HG03439 (cell line): ENCODE results near the gene TMEM132D.
"Not testable (repeated sequence)": the region's sequence is repeated elsewhere in the genome, so short reads cannot be mapped to it uniquely, and the experiment has no call there.

Source experiments
- ATAC-seq: cut with Tn5 transposase; IDR thresholded peaks from one replicate; pipeline ENCODE4 v1.9.1; 2021; ENCODE audit warnings: mild to moderate bottlenecking, moderate library complexity; ENCODE audit not compliant: unreplicated experiment

Gene TMEM132D

GRCh38 chr12:129903956-129904829 is at the start of gene TMEM132D:
TSS of gene TMEM132D (minus strand) at chr12:129904025.
- no peak for ATAC-seq

DNA sequence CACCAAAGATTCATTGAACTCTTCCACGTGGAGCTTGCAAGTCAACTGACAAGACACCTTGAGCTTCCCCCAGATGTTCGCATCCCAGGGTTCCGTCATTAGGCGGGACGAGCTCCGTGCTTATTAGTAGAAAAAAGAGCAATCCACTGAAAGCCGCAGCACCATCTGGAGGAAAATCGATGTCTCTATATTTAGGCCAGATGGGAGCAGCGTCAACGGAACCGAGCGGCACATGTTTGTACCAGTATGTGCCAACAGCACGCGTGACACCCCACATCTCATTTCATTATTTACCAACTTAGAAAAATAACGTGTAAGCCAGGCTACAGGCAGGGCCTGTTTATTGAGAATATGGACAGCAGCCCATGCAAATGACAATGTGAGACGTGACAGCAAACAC is 45.8 kb upstream of the TMEM132D start:
- no peak for ATAC-seq

GRCh38 chr12:129941618-129942017 is 37.8 kb upstream of the TMEM132D start:
- no peak for ATAC-seq

- no peak for ATAC-seq
Observed at GRCh38 chr12:129938089-129938488, 34.3 kb upstream of the TMEM132D start.

- no peak for ATAC-seq
Observed at GRCh38 chr12:129937426-129937825, 33.6 kb upstream of the TMEM132D start.

DNA sequence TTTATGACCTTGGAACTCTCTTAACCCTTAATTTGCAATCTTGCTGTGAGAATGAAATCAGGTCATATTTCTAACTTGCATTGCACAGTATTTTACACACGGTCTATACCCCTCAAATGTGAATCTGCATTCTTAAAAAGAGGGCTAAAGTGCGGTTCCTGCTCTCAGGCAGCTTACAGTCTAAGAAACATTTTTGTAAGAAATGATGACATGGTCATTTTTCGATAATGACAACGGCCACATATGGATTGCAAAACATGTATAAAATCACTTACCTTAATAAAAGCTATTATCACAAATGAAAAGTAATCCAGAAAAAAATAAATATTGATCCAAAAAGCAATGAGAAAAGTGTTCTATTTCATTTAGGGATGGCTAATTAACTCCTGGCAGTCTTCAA is 24.8 kb upstream of the TMEM132D start:
- no peak for ATAC-seq

- no peak for ATAC-seq
Observed at GRCh38 chr12:129927316-129927900, 23.6 kb upstream of the TMEM132D start.

DNA sequence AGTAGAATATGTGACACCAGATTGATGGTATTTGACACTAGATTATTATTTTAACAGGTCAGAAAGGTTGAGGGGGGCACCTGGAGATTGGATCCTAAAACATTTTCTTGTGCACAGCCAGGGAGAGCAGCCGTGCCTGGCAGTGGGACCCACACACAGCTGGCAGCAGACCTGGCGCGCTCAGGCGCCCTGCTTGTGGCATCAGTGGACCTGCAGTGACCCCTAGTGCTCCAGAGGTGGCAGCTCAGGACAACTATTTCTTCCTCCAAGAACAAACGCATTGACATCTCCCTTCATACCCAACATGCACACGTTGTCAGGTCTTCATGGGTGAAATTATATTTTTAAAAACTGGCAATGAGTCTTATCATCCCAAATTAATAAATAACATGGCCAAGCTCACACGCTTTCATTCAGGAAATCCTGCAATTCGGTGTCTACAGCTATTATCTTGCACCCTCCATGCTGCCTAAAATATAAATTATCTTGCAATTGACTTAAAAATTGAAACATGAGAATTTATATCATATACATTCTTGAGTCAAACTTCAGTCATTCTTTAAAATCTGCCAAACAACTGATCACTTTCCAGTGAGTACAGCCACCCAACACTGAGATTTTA is 7.7 kb upstream of the TMEM132D start:
- no peak for ATAC-seq

DNA sequence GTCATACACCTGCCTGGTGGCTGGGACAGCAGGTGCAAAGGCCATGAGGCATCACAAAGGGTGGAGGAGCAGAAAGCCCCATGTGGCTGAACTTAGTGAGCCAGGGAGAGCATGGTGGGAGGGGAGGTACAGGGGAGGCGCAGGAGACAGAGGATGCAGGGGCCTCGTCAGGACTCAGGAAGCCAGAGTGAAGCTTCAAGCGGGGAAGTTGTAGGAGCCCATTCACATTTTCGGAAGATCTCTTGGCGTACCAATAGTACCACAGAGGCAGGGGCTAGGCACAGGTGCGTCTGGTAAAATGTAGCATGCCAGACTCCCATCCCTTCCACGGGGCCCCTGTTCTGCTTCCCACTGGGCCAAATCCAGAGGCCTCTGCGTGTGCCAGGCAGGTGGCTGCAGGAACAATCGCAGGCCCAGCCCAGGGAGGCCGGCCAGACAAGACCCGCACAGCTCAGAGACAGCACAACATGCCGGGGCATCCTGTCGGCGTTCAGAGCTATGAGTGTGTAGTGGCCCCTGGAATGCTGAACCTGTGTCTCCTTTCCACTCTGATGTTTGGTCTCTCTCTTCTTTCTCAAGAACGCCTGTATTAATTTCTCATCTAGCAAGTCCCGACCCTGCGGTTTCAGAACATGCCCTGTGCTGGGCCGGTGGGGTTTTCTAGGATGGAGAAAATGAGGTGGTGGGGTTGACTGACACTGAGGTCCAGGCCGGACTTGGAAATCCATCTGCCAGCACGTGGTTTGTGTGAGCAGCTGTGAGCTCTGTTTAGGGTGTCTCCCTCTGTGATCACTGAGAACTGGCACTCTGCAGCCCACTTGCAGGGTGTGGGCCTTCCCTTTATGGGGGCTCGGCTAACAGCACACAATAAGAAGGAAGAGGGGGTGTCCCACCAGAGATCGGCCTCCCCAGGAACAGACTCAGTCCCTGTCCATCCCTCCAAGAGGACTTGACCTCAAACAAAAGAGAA is 5.5 kb upstream of the TMEM132D start:
- no peak for ATAC-seq

- ATAC-seq = no peak
Observed at GRCh38 chr12:129903092-129903945, 506 bp downstream of the TMEM132D start.

- ATAC-seq = no peak
Observed at GRCh38 chr12:129902371-129903091, 1.3 kb downstream of the TMEM132D start.

DNA sequence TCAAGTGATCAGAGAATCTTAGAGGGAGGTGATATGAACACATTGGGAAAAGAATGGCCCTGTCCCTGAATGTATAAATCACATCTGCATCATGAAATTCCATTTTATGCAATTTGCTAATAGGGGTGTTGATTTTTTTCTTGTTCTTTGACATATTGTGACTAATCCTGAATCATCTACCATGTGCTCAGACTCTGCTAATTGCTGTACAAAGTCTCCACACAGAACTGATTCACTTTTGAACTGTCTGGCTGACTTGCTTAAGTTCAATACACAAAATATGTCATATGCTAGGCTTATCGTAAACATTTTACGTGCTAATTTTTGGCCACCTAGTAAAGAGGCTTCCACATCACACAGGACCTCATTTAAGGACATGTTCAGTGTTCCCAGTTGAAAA is 2.6 kb downstream of the TMEM132D start:
- ATAC-seq = no peak

DNA sequence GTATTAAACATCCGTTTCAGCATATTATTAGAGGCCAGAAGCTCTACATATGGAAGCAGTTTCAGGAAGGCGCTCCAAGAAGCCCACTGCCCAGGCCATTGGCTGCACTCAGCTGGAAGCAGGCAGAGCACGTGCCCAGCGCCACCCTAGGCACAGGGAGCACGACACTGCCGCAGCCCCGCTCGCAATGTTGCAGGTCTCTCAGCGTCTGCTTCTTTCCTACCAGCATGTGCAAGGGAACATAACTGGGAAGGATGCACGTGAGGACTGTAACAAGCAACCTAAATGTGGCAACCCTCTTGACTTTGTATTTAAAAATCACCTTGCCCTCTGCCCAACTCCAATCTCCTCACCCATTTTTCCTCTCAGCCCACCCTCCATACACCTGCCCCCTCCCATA is 3.5 kb downstream of the TMEM132D start:
- ATAC-seq = no peak

GRCh38 chr12:129899045-129899444 is 4.8 kb downstream of the TMEM132D start:
- ATAC-seq = not testable (repeated sequence)

GRCh38 chr12:129893691-129894090 is 10.1 kb downstream of the TMEM132D start:
- no peak for ATAC-seq

GRCh38 chr12:129887101-129887500 is 16.7 kb downstream of the TMEM132D start:
- no peak for ATAC-seq

DNA sequence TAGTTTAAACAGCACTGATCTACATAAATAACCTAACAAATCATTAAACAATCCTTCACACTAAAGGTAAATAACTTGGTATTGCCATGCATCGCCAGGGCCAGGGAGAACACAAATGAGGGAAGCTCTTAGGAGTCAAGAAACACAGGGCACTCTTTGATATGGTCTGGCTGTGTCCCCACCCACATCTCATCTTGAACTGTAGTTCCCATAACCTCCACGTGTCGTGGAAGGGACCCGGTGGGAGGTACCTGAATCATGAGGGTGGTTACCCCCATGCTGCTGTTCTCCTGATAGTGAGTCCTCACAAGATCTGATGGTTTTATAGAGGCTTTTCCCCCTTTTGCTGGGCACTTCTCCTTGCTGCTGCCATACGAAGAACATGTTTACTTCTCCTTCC is 17.3 kb downstream of the TMEM132D start:
- ATAC-seq = no peak

GRCh38 chr12:129885287-129885686 is 18.5 kb downstream of the TMEM132D start:
- no peak for ATAC-seq

DNA sequence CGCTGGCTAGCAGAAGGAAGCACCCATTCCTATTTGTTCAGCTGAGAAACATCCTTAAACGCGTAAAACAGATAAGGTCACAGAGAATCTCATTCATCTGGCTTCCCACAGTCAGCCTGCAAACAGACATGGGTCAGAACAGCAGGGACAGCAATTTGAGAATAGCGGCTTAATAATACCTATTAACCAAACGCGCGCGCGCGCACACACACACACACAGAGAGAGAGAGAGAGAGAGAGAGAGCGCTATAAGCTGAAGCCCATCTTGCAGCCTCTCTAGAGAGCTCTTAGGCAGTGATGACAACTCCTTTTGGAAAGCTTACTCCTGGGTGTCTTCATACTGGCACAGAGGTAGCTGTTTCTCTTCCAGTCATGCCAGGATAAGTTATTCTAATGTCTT is 26.4 kb downstream of the TMEM132D start:
- no peak for ATAC-seq
